Thymus (tissue), 11 donors: ENCODE results near the gene ETNK2. TPM values are rescaled to one million over a fixed set of nuclear protein-coding genes. Genes with fewer than 3 reads are reported as not detected.
"Not testable (repeated sequence)": the region's sequence is repeated elsewhere in the genome, so short reads cannot be mapped to it uniquely, and the experiment has no call there.

ENCODE experiments used
- DNase-seq, 9 donors: peaks; one replicate each; pipeline ENCODE4 v3.0.0-alpha.2; 2013; ENCODE audit warnings: low spot score in 9 of 9, low read depth in 6 of 9, missing footprints in 1 of 9
- H3K27ac ChIP-seq, 2 donors: one replicate each; pipeline ENCODE4 v1.5.1; 2013; ENCODE audit warnings: control low read depth in 1 of 2, low read depth in 1 of 2, low read length in 1 of 2, mild to moderate bottlenecking in 1 of 2, moderate library complexity in 1 of 2
- H3K27me3 ChIP-seq, 2 donors: one replicate each; pipeline ENCODE4 v1.5.1; 2013; ENCODE audit warnings: low read length in 1 of 2; ENCODE audit not compliant: control insufficient read depth in 2 of 2, insufficient read depth in 1 of 2
- H3K36me3 ChIP-seq, 2 donors: one replicate each; pipeline ENCODE4 v1.5.1; 2013; ENCODE audit warnings: low read length in 1 of 2, mild to moderate bottlenecking in 1 of 2, moderate library complexity in 1 of 2; ENCODE audit not compliant: control insufficient read depth in 2 of 2, insufficient read depth in 2 of 2
- H3K4me1 ChIP-seq, 2 donors: one replicate each; pipeline ENCODE4 v1.5.1; 2013; ENCODE audit warnings: low read length in 2 of 2; ENCODE audit not compliant: control insufficient read depth in 2 of 2, insufficient read depth in 2 of 2
- H3K4me3 ChIP-seq, 2 donors: one replicate each; pipeline ENCODE4 v1.5.1; 2013; ENCODE audit warnings: low read length in 2 of 2, control low read depth in 1 of 2, mild to moderate bottlenecking in 1 of 2
- H3K9me3 ChIP-seq, 2 donors: one replicate each; pipeline ENCODE4 v1.5.1; 2013; ENCODE audit warnings: low read length in 1 of 2, mild to moderate bottlenecking in 1 of 2; ENCODE audit not compliant: control insufficient read depth in 2 of 2, insufficient read depth in 1 of 2
- WGBS: extraction: QIAGEN DNeasy Blood & Tissue Kit; methylation state at CpG from one replicate; pipeline ENCODE4 v1.1.7; 2013; 5-methylcytosine and 5-hydroxymethylcytosine counted together
- polyA plus RNA-seq: library from polyadenylated mRNA; stranded (reverse); fragments of 200-250 nt; gene quantifications from one replicate; pipeline ENCODE4 v1.2.3, GENCODE V29; 2013
- total RNA-seq: library from RNA; stranded (reverse); fragments of 120-200 nt; gene quantifications from one replicate; pipeline ENCODE4 v1.2.4, GENCODE V29; 2013
- donor health status: healthy.

ETNK2 gene
- total and polyA plus RNA-seq, 2 donors: 5.0 to 9.8 TPM

- peaks cover 3 to 27% of the 10 kb centered on the region in 2 donors for H3K4me1 ChIP-seq
- H3K4me3 ChIP-seq, H3K36me3 ChIP-seq, H3K27ac ChIP-seq, H3K27me3 ChIP-seq, H3K9me3 ChIP-seq, DNase-seq: not testable (repeated sequence)
- 90% methylated on average over 2 of the region's 2 CpGs for WGBS
Observed at GRCh38 chr1:204099754-204100153, 52.1 kb downstream of the ETNK2 start.

DNA sequence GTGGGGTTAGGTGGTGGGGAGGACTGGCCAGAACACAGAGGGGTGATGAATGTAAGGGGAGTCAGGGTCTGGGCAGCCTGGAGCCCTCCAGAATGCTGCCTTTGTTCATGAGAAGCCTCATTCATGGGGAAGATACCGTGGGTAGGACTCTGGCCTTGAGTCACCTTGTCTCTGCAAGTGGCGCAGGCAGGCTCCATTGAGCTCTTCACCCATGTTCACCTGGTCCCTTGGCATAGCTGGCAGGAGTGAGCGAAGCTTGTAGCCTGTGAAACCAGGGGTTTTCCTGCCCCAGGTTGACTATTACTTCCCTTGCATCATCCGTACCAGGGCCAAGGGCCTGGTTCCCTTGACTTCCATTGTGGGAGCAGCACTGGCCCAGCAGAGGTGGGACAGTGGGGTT is 53.2 kb downstream of the ETNK2 start:
- WGBS: 95% methylated on average over 4 of the region's 4 CpGs
- H3K27ac ChIP-seq: no peak overlapping the region
- H3K4me3 ChIP-seq: no peak overlapping the region
- peaks cover 3 to 17% of the 10 kb centered on the region in 2 donors for H3K4me1 ChIP-seq
- H3K36me3 ChIP-seq: no peaks in the 10 kb centered on the region
- H3K27me3 ChIP-seq: peaks cover 0 to 5% of the 10 kb centered on the region in 2 donors
- H3K9me3 ChIP-seq: no peaks in the 10 kb centered on the region
- no peak for DNase-seq

DNA sequence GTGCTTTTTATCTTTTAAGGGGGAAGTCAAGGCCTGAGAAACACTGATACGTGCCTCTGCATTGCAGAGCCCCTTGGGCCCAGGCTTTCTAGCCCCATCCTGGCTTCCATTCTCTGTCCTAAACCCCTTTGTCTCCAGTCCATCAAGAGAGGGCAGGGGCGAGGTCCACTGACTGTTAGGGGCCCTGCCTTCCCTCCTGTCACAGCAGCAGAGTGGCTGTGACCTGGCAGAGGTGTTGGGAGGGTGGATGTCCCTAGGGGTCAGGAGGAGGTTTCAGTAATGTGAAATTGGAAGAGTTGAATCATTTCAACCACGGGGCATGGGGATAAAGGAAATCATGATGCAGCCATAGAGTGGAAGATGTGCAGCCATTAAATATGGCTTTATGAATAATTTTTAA is 54.9 kb downstream of the ETNK2 start:
- no peak overlapping the region for H3K4me3 ChIP-seq
- DNase-seq: no peak
- H3K36me3 ChIP-seq: no peaks in the 10 kb centered on the region
- H3K9me3 ChIP-seq: no peaks in the 10 kb centered on the region
- H3K27ac ChIP-seq: no peak overlapping the region
- H3K4me1 ChIP-seq: peaks cover under 1 to 3% of the 10 kb centered on the region in 2 donors
- WGBS: 89% methylated on average over 3 of the region's 3 CpGs
- peaks cover 0 to 2% of the 10 kb centered on the region in 2 donors for H3K27me3 ChIP-seq

DNA sequence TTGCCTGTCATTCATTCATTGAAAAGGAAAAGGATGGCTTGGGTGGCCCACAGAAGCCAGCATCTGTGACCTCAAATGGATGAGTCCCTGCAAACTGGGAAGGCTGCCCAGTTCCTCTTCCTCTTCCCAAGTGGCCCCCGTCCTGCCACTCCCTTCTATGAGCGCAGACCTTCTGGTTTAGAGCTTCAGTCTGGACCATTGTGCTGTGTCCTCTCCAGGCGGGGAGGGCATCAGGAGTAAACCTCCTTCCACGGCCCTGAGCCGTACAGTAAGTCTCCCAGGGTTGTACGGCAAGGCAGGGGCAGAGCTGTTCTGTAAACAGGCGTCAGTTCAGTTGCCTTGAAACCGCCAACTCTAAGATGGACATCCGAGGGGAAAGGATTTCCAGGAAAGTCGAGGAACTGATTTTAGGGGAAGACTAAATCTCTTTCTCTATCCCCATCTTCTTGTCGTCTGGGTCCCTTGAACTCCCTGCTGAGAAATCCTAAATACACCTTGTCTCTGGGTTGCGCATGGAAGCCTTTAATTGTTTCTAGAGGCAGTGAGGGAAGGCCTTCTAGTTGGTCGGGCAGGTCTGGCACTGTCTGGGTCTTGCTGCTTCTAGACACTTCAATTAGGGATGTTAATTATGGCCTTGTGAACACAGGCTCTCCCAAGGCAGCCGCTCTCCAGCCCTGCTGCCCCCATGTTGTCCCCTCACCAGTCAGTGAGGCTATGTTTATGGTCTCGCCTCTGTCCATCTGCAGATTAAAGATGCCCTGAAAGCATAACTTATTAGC is 56.8 kb downstream of the ETNK2 start:
- Histone ChIP-seq H3K36me3 (no peaks in the 10 kb centered on the region), H3K27ac (no peak overlapping the region), H3K9me3 (no peaks in the 10 kb centered on the region), H3K4me3 (no peak overlapping the region), H3K4me1 (no peaks in the 10 kb centered on the region), H3K27me3 (no peaks in the 10 kb centered on the region)
- WGBS: 92% methylated on average over 15 of the region's 15 CpGs
- no peak for DNase-seq

DNA sequence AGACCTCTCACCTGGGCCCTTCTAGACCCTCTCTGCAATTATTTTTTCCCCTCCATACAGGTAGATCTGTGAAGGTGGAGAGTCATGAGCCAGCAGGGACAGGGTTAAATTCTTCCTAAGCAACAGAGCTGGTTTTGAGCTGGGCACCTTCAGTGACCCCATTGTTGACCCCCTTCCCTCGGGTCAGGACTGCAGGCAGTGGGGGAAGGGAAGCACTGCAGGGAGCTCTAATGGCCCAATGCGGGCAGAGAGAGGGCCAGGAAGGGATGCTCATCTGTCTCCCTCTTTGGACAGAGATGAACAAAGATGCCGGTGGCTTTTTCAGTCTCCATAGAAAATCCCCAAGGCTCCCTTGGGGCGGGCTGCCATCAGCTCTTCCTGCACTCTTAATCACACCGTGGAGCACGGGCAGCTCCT is 57.5 kb downstream of the ETNK2 start:
- WGBS: 86% methylated on average over 6 of the region's 6 CpGs
- Histone ChIP-seq H3K4me1 (no peaks in the 10 kb centered on the region), H3K36me3 (no peaks in the 10 kb centered on the region), H3K9me3 (no peaks in the 10 kb centered on the region), H3K27me3 (no peaks in the 10 kb centered on the region), H3K27ac (no peak overlapping the region), H3K4me3 (no peak overlapping the region)
- DNase-seq: no peak

- no peaks in the 10 kb centered on the region for H3K27me3 ChIP-seq
- H3K4me3 ChIP-seq: no peak overlapping the region
- H3K27ac ChIP-seq: no peak overlapping the region
- H3K9me3 ChIP-seq: no peaks in the 10 kb centered on the region
- 91% methylated on average over 2 of the region's 2 CpGs for WGBS
- no peak for DNase-seq
- no peaks in the 10 kb centered on the region for H3K36me3 ChIP-seq
- H3K4me1 ChIP-seq: no peaks in the 10 kb centered on the region
Observed at GRCh38 chr1:204093781-204094180, 58.1 kb downstream of the ETNK2 start.

- DNase-seq: no peak
- Histone ChIP-seq H3K27me3 (no peaks in the 10 kb centered on the region), H3K9me3 (no peaks in the 10 kb centered on the region), H3K36me3 (no peaks in the 10 kb centered on the region), H3K4me3 (no peak overlapping the region), H3K27ac (no peak overlapping the region), H3K4me1 (no peaks in the 10 kb centered on the region)
- 77% methylated on average over 4 of the region's 4 CpGs for WGBS
Observed at GRCh38 chr1:204093421-204093717, 58.5 kb downstream of the ETNK2 start.

DNA sequence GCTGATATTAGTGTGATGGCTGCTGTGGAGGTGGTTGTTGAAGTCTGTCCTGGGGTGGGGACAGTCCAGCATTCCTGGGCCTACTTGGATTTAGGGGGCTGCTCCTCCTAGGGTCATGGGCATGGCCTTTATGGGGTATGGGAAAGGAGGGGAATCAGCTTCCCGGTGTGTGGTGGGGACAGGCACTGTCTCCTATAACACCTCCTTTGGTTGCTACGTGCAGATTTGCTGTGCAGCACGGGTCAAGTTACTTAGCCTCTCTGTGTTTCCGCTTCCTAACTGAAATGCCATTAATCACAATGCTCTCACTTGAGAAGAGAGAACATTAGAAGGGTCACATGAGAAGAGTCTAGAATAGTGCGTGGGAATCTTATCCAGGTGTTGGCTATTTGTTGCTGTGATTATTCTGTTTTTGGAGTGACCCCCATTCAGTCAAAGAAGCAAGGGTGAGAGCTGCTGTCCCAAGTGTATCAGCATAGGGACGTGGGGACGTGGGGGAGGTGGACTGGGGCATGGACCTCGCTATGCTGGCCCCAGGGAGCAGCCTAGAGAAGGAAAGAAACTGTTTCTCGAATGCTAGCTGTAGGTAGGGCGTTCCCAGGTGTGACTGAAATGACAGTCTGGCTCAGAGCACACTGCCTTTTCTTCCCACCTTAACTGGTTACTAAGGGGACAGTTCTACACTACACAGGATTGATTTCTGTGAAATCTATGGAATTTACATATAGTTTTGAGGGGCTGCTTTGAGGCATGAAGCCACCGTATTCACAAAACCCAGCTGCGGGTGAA is 59.0 kb downstream of the ETNK2 start:
- Histone ChIP-seq H3K27me3 (no peaks in the 10 kb centered on the region), H3K36me3 (no peaks in the 10 kb centered on the region), H3K4me3 (no peak overlapping the region), H3K9me3 (no peaks in the 10 kb centered on the region), H3K27ac (no peak overlapping the region), H3K4me1 (no peaks in the 10 kb centered on the region)
- WGBS: 91% methylated on average over 12 of the region's 12 CpGs
- DNase-seq: no peak

DNA sequence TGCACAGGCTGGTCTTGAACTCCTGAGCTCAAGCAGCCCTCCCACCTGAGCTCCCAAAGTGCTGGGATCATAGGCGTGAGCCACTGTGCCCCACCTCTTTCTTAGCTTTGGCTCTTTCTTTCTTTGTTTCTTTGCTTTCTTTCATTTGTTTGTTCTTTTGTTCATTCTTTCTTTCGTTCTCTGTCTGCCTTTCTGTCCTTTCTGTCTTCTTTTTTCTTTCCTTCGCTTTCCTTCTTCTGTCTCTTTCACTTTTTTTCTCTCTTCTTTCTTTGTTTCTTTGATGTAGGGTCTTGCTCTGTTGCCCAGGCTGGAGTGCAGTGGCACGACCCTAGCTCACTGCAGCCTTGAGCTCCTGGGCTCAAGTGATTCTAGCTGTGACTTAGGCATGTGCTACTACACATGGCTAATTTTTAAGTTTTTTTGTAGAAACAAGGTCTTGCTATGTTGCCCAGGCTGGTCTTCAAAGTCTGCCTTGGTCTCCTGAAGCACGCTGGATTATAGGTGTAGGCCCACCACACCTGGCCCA is 60.0 kb downstream of the ETNK2 start:
- Histone ChIP-seq H3K36me3 (no peaks in the 10 kb centered on the region), H3K9me3 (no peaks in the 10 kb centered on the region), H3K27me3 (no peaks in the 10 kb centered on the region), H3K27ac (no peak overlapping the region), H3K4me1 (no peaks in the 10 kb centered on the region), H3K4me3 (no peak overlapping the region)
- no peak for DNase-seq
- WGBS: 96% methylated on average over 5 of the region's 5 CpGs
